IMR-90 (cell line): ENCODE measurements around the gene ACTL9.

Source experiments
- BHLHE40 ChIP-seq: fragments of 150-350 bp; IDR thresholded peaks from 2 replicates; pipeline ENCODE4 v1.6.1; 2016; ENCODE audit warnings: mild to moderate bottlenecking, low read depth, low read length
- CHD1 ChIP-seq: IDR thresholded peaks from 2 replicates; pipeline ENCODE4 v1.6.1; 2012; ENCODE audit warnings: low read depth, low read length, improper control_type of control experiment
- FOS ChIP-seq: fragments of 150-350 bp; IDR thresholded peaks from 2 replicates; pipeline ENCODE4 v1.6.1; 2016; ENCODE audit warnings: low read depth, low read length
- MAFK ChIP-seq: IDR thresholded peaks from 2 replicates; pipeline ENCODE4 v1.6.1; 2012; ENCODE audit warnings: low read depth, low read length, improper control_type of control experiment
- MXI1 ChIP-seq: IDR thresholded peaks from 2 replicates; pipeline ENCODE4 v1.6.1; 2012; ENCODE audit warnings: low read depth, mild to moderate bottlenecking, low read length, moderate library complexity, borderline replicate concordance
- NFE2L2 ChIP-seq: fragments of 150-350 bp; IDR thresholded peaks from 2 replicates; pipeline ENCODE4 v1.6.1; 2016; ENCODE audit warnings: low read depth, mild to moderate bottlenecking, low read length
- POLR2A ChIP-seq: IDR thresholded peaks from 2 replicates; pipeline ENCODE4 v1.6.1; 2012; ENCODE audit warnings: mild to moderate bottlenecking, low read depth, low read length
- RAD21 ChIP-seq: IDR thresholded peaks from 2 replicates; pipeline ENCODE4 v1.6.1; 2012; ENCODE audit warnings: low read length, improper control_type of control experiment
- RCOR1 ChIP-seq: IDR thresholded peaks from 2 replicates; pipeline ENCODE4 v1.6.1; 2012; ENCODE audit warnings: mild to moderate bottlenecking, low read length, improper control_type of control experiment; ENCODE audit not compliant: insufficient replicate concordance
- RFX5 ChIP-seq: IDR thresholded peaks from 2 replicates; pipeline ENCODE4 v1.8.0; 2012; ENCODE audit warnings: low read depth, mild to moderate bottlenecking, low read length, moderate library complexity
- SMC3 ChIP-seq: fragments of 150-350 bp; IDR thresholded peaks from 2 replicates; pipeline ENCODE4 v1.6.1; 2016; ENCODE audit warnings: low read depth, mild to moderate bottlenecking, antibody characterized with exemption, low read length, moderate library complexity
- TF ChIP-seq, protein P1 (sequence below): conservative IDR thresholded peaks from 2 replicates; pipeline ENCODE4 v1.5.1; 2012; ENCODE audit warnings: mild to moderate bottlenecking, low read depth, low read length, improper control_type of control experiment

DNA sequence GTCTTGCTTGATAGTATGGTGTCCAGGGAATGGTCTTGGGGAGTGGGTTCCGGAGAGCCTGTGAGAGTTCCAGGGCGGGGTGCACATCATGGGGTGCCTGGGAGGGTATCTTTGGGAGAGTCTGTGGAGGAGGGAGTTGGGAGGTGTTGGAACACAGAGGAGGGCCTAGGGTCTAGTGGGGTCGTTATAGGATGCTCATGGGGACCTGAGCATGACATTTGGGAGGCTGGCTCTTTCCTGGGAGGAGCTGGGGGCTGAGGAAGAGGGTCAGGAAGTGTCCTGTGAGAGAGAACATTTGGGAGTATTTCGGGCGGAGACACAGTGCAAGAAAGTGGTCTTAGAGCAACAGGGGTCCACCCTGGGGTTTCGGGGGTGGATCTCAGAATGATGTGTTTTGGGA, 2.7 kb downstream of the ACTL9 start:
- TF ChIP-seq, protein P1, sequence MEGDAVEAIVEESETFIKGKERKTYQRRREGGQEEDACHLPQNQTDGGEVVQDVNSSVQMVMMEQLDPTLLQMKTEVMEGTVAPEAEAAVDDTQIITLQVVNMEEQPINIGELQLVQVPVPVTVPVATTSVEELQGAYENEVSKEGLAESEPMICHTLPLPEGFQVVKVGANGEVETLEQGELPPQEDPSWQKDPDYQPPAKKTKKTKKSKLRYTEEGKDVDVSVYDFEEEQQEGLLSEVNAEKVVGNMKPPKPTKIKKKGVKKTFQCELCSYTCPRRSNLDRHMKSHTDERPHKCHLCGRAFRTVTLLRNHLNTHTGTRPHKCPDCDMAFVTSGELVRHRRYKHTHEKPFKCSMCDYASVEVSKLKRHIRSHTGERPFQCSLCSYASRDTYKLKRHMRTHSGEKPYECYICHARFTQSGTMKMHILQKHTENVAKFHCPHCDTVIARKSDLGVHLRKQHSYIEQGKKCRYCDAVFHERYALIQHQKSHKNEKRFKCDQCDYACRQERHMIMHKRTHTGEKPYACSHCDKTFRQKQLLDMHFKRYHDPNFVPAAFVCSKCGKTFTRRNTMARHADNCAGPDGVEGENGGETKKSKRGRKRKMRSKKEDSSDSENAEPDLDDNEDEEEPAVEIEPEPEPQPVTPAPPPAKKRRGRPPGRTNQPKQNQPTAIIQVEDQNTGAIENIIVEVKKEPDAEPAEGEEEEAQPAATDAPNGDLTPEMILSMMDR, result no peak
- TF ChIP-seq POLR2A (no peak), RFX5 (no peak), BHLHE40 (no peak), MAFK (no peak), RCOR1 (no peak), CHD1 (no peak), FOS (no peak), SMC3 (no peak), RAD21 (no peak), MXI1 (no peak), NFE2L2 (no peak)
